HEK293T (cell line): Measurements from ENCODE around the gene B9D2.

Experiments
- CTCF ChIA-PET: fragments of 350-600 bp; formaldehyde crosslinking; extraction: SDS; loops from one replicate; lab custom pipeline; 2021; ENCODE audit warnings: antibody characterized with exemption, inconsistent platforms; lab: Yijun Ruan, JAX
- POLR2A ChIA-PET: fragments of 350-600 bp; formaldehyde crosslinking; extraction: SDS; loops from one replicate; lab custom pipeline; 2020; ENCODE audit warnings: antibody characterized with exemption, inconsistent platforms; lab: Yijun Ruan, JAX
- DNase-seq: peaks from one replicate; pipeline ENCODE4 v3.0.0; 2012; ENCODE audit warnings: mixed read lengths; ENCODE audit errors: extremely low spot score
- ARNT ChIP-seq: fragments of 450-650 bp; IDR thresholded peaks from 2 replicates; pipeline ENCODE4 v1.6.1; 2017; ENCODE audit warnings: mild to moderate bottlenecking
- BHLHE40 ChIP-seq: fragments of 450-650 bp; IDR thresholded peaks from 2 replicates; pipeline ENCODE4 v1.6.1; 2016; ENCODE audit warnings: mild to moderate bottlenecking, moderate library complexity, borderline replicate concordance
- CTBP1 ChIP-seq: fragments of 450-650 bp; IDR thresholded peaks from 2 replicates; pipeline ENCODE4 v1.6.1; 2016; ENCODE audit warnings: borderline replicate concordance
- ELF4 ChIP-seq: fragments of 450-650 bp; IDR thresholded peaks from 2 replicates; pipeline ENCODE4 v1.6.1; 2017; ENCODE audit warnings: antibody characterized with exemption
- FOXA1 ChIP-seq: fragments of 450-650 bp; IDR thresholded peaks from 2 replicates; pipeline ENCODE4 v1.6.1; 2016; ENCODE audit warnings: mild to moderate bottlenecking
- FOXK2 ChIP-seq: fragments of 450-650 bp; IDR thresholded peaks from 2 replicates; pipeline ENCODE4 v1.6.1; 2016; ENCODE audit warnings: mild to moderate bottlenecking
- FOXM1 ChIP-seq: fragments of 450-650 bp; IDR thresholded peaks from 2 replicates; pipeline ENCODE4 v1.6.1; 2017; ENCODE audit warnings: mild to moderate bottlenecking, borderline replicate concordance
- HDGF ChIP-seq: fragments of 450-650 bp; IDR thresholded peaks from 2 replicates; pipeline ENCODE4 v1.6.1; 2017; ENCODE audit warnings: antibody characterized with exemption, borderline replicate concordance
- L3MBTL2 ChIP-seq: fragments of 450-650 bp; conservative IDR thresholded peaks from 2 replicates; pipeline ENCODE4 v1.6.1; 2016; ENCODE audit warnings: mild to moderate bottlenecking
- LEF1 ChIP-seq: fragments of 450-650 bp; IDR thresholded peaks from 2 replicates; pipeline ENCODE4 v1.6.1; 2017; ENCODE audit warnings: mild to moderate bottlenecking, borderline replicate concordance
- NFRKB ChIP-seq: fragments of 450-650 bp; IDR thresholded peaks from 2 replicates; pipeline ENCODE4 v1.6.1; 2016; ENCODE audit warnings: mild to moderate bottlenecking, moderate library complexity
- SP1 ChIP-seq: fragments of 450-650 bp; IDR thresholded peaks from 2 replicates; pipeline ENCODE4 v1.6.1; 2017
- SUZ12 ChIP-seq: fragments of 450-650 bp; IDR thresholded peaks from 2 replicates; pipeline ENCODE4 v1.6.1; 2016; ENCODE audit warnings: mild to moderate bottlenecking
- TARDBP ChIP-seq: fragments of 450-650 bp; IDR thresholded peaks from 2 replicates; pipeline ENCODE4 v1.6.1; 2016
- ZNF384 ChIP-seq: fragments of 450-650 bp; IDR thresholded peaks from 2 replicates; pipeline ENCODE4 v1.6.1; 2016
- TF ChIP-seq, protein P1 (sequence below): fragments of 450-650 bp; IDR thresholded peaks from 2 replicates; pipeline ENCODE4 v1.6.1; 2016

Gene B9D2

DNA sequence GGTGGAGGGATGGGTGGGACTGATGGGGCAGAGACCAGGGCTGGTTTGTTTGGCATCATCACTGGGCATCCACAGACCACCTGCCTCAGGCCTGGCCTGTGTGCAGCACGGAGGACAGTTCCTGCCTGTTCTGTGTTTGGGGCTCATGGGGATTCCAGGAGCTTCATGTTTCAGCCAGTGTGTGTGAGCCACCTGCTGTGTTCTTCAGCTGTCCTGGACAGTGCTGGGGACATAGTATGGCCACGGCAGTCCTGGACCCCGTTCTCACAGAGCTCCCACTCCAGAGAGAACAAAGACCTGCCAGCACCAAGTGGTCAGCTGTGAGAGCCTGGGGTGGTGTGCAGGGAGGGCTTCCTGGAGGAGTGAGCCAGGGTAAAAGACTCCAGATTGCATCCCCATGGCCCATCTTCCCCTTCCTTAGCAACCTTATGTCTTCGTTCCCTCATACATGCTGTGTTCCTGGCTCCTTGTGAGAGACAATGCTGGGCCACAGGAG is 55.9 kb downstream of the B9D2 start:
- TF ChIP-seq CTBP1 (no peak), ZNF384 (no peak), NFRKB (no peak), SP1 (no peak), BHLHE40 (no peak), HDGF (no peak), FOXK2 (no peak), LEF1 (no peak)
- TF ChIP-seq, protein P1, sequence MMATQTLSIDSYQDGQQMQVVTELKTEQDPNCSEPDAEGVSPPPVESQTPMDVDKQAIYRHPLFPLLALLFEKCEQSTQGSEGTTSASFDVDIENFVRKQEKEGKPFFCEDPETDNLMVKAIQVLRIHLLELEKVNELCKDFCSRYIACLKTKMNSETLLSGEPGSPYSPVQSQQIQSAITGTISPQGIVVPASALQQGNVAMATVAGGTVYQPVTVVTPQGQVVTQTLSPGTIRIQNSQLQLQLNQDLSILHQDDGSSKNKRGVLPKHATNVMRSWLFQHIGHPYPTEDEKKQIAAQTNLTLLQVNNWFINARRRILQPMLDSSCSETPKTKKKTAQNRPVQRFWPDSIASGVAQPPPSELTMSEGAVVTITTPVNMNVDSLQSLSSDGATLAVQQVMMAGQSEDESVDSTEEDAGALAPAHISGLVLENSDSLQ = no peak
- ChIA-PET CTCF (interaction anchor here (0.6 to 1.4 kb wide), 4 partner anchors 15 to 255 kb away, joined by 3 read pairs; no protein-coding TSS in a partner anchor), POLR2A (interaction anchor here (0.9 to 1.6 kb wide), 4 partner anchors 43 to 132 kb away, joined by 3 to 6 read pairs (median 4); partner anchors contain the start of genes DMAC2 and HNRNPUL1)

DNA sequence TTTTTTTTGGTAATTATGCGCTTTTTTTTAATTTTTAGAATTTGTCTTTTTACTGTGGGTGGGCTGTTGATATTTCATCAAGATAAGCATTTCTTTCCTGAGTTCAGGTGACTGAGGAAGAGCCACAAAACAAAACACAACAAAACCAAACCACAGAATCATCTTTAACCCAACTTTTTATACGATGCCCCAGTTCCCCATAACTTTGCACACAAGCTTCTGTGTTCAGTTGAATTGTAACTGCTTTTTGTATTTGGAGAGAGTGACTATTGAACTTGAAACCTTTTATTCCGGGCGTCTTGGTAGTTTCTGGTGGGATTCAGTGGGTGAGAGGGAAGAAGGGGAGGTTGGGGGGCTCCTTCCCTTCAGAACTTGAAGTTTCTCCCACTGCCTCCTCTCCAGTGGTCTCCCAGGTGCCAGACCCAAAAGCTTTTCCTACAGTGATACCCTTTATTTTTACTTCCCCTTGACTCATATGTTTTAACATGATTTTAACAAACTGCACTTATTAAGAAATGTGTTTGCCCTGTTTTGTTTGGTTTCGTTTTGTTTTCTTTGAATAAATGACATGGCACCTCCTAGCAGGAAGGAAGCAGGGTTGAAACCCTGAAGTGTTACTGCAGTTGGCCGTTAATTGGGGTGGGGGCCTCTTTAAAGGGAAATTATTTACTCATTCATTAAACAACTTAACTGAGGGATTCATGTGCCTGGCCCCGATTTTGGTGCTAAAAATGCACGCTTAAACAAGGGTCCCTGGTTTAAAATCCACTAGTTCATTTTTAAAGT is 56.7 kb downstream of the B9D2 start:
- ChIA-PET POLR2A (interaction anchor here (0.9 kb wide), 1 partner anchor 133 kb away, joined by 3 read pairs; the partner anchor contains the start of gene DMAC2), CTCF (no interaction called here)
- no peak for DNase-seq
- TF ChIP-seq ZNF384 (no peak), TARDBP (no peak), NFRKB (no peak), FOXK2 (no peak), FOXM1 (no peak), LEF1 (no peak), ELF4 (no peak), FOXA1 (no peak), SP1 (no peak), ARNT (no peak), CTBP1 (no peak), HDGF (no peak)
- TF ChIP-seq, protein P1 = no peak

More for the DNA sequence above, 55.9 kb downstream of the B9D2 start:
- DNase-seq = no peak

DNA sequence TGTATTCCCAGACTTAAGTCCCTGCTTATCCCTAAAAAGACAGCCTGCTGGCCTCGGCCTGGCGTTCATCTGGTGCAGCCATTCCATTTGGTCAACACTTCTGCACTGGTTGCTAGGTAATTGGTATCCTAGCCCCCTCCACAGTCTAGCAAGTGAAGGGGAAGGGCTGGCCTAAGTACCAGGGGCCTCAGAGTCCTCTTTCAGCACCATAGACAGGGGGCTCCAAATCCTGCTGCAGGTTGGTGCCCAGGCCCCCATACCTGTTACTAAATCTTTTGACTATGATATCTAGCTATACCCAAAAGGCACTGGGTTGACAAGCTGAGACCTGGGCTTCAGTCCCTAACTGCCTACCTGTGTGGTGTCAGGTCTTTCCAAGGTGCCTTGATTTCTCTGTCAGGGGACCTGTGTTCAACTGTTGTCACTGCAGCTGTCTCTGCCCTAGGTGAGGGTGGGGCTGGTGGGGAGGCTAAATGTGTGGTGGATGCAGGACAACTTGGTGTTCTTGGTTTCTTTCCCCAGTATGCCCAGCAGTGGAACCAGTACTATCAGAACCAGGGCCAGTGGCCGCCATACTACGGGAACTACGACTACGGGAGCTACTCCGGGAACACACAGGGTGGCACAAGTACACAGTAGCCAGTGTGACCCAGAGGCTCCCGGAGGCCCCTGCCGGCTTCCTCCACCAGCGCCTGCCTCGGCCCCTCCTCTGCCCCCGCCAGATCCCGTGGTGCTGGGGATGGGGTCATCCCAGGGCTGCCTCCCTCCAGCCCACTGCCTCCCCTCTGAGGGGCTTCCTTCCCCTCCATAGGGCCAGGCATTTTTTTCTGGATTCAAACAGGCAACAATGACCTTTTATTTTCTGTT is 57.8 kb downstream of the B9D2 start:
- DNase-seq = no peak
- TF ChIP-seq ZNF384 (no peak), BHLHE40 (no peak), L3MBTL2 (no peak), HDGF (no peak), SUZ12 (no peak), ELF4 (no peak)
- ChIA-PET CTCF (no interaction called here), POLR2A (interaction anchor here (1.2 kb wide), 1 partner anchor 40 kb away, joined by 4 read pairs; no protein-coding TSS in a partner anchor)

DNA sequence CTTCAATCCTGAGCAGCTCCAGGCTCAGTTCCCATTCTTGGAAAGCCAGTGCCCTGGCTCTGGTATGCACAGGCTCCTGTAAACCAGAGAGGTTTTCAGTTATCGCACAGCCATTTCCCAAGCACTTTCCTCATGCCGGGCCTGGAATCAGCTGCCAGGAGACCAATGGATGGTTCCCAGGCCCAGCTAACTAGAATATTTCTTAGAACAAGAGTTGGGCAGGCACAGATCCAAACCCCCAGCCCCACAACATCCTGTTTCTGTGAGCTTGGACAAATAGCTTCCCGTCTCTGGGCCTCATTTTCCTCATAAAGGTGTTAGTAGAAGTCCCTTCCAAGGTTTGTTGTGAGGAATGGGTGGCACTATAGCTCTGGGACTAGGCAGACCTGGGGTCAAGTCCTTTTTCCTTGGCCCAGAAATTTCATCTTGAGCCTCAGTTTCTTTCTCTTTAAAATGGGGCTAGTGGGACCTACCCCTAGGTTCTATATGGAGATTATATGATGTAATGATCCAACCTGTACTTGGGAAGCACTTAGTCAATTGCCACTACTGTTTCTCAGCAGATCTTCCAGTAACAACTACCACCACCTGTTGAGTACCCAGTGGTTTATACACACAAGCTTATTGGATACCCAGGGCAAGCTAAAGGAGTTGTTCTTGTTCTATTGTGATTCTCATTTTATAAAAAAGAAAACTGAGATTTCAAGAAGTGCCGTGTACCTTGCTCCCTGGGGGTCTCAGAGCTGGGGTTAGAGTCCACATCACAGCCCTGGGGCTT is 59.1 kb downstream of the B9D2 start:
- no peak for TF ChIP-seq SP1
- CTCF ChIA-PET = interaction anchor here (0.6 to 1.0 kb wide), 2 partner anchors 42 to 530 kb away, joined by 3 read pairs; no protein-coding TSS in a partner anchor
- DNase-seq = no peak
- POLR2A ChIA-PET = interaction anchor here (1.2 to 1.3 kb wide), 2 partner anchors 39 to 41 kb away, joined by 4 to 6 read pairs; partner anchors contain the start of gene HNRNPUL1
